ENCODE data around the gene DNHD1.

DNHD1 gene

DNA sequence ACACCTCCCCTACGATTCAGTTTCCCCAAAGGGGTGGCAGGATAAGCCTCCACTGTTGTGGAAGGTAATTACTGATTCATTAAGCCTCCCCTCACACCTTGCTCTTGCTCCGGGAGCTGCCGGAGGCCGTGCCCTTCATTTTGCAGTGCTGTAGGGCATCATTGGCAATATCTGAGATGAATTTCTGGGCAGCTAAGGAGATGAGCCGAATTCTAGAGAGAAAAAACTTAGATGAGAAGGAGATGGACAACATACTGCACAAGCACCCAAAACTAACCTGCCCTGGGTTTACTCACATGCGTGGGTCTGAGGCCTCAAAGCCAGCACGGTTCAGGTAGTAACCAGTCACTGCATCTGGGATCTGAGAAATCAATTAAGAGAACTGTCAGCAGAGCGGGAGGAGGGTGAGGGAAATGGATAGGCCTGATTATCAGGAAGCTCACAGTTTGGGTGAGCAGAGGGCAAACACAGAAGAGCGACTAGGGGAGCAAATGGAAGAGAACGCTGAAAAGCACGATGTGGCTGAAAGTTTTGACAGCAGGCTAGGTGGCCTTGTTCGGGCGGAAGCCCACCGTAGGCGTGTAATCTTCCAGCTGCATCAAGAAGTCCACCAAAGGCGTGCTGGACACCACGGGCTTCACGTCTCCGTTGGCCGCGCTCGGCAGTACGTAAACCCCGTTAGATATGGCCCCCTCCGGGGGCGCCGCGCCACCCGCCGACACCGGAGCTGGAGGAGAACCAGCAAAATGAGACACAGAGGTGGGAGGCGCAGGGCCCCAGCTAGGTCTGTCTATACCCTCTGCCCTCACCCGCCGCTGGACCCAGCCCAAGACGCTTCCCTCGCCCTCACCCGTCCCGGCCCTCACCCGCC, 114.2 kb downstream of the DNHD1 start:
- peak; percentile 22 for DNase-seq (ENCODE audit: low spot score)

DNA sequence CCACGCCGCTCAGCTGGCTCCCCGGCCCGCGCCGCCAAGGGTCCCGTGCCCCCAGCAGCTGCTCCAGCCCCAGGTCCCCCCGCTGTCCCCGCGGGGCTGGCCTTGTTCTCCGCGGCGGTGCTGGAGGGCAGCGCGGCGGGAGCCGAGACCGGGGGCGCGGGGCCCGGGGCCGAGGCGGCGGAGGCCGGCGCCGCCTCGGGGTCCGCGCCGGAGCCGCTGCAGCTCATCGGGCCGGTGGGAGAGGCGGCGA, 114.8 kb downstream of the DNHD1 start:
- no peak for DNase-seq (ENCODE audit: low spot score)

DNA sequence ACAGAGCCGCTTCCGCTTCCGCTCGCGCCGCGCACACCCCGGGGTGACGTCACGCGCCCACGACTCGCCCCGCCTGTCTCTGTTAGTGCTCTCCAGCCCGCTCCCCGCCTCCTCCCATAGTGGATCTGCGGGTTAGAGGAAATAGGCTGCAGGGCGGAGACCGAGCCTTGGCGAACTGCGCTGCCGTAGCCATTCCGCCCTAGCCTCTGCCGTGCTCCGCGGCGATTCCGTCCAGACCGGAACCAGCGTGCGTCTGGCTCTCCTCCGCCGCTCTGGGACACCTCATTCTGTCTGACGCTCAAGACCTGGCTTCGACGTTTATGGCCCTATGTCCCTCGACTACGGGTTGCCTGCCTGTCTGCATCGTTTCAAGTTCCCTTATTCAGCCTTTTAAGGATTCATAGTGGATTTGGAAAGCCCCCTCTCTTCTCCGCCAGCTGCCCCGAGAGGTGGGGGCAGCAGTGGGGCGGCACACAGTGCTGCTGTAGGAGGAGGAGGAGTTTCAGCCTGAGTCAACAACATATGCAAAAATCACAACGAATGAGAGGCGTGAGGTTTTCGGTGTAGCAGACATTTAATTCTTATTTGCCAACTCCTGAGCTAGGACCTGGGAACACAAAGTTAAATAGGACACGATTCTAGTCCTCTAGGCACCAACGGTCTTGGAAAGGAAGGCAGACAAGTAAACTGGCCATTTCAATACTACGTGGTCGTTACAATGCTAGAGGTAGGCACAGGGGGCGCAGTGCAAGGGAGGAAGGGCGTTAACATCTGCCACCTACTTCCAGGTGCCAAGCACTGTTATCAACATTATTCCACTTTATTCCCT, 115.3 kb downstream of the DNHD1 start, which contains the start of gene TAF10:
TSS of gene TAF10 (minus strand) at position 4 of the 829 bp plus-strand sequence. CDS start 27 bp downstream, outside the sequence.
- peak; percentile 96 for DNase-seq (ENCODE audit: low spot score)

DNA sequence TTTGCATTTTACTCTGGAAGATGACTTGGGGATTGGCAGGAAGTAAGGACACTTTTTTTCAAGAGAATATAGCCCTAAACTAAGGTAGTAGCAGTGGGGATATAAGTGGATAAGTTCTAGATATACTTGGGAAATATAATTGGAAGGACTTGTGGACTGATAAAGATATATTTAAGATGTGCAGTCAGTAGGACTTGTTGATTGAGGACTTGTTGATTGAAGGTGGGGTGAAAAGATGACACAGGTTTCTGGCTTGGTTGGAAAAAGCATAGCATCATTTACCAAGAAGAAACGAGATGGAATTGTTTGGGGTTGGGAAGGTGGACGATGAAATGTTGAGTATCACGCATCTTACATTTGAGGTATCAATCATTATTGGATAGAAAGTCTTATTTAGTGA, 116.4 kb downstream of the DNHD1 start:
- DNase-seq (ENCODE audit: low spot score) = no peak

DNA sequence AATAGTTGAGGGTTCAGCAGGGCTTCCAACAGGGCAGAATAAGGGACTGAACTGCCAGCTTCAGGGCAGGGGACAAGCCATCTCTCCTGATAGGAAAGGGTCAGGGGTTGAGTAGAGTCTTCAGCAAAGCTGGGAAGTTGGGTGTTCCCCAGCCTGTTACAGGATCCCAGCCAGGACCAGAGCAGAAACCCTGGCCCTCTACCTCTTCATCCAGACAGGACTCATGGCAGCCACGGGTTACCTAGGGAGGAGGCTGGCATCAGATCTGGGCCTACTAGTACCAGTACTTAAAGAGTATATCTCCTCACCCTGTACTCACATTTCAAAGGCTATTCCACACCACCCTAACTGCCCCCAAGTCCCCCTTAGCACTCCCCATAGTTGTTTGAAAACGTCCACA, 117.4 kb downstream of the DNHD1 start:
- DNase-seq (ENCODE audit: low spot score) = no peak

DNA sequence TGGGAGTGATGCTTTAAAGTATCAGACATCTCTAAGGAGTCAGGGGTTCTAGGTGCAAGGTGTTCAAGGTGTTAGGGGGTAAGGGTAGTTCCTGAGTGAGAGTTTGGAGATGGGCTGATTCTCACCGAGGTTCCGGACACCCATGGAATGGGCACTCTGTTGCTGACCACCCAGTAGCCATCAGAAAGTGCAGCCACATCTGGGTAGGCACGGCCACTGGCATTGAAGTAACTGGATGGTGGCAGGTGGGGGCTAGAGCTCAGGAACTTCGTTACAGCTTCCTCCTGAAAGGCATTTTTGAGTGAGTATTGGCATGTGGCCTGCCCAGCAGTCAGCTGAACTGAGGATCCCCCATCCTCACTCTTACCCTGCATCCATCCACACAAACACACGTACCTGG, 118.0 kb downstream of the DNHD1 start:
- DNase-seq (ENCODE audit: low spot score) = no peak

DNA sequence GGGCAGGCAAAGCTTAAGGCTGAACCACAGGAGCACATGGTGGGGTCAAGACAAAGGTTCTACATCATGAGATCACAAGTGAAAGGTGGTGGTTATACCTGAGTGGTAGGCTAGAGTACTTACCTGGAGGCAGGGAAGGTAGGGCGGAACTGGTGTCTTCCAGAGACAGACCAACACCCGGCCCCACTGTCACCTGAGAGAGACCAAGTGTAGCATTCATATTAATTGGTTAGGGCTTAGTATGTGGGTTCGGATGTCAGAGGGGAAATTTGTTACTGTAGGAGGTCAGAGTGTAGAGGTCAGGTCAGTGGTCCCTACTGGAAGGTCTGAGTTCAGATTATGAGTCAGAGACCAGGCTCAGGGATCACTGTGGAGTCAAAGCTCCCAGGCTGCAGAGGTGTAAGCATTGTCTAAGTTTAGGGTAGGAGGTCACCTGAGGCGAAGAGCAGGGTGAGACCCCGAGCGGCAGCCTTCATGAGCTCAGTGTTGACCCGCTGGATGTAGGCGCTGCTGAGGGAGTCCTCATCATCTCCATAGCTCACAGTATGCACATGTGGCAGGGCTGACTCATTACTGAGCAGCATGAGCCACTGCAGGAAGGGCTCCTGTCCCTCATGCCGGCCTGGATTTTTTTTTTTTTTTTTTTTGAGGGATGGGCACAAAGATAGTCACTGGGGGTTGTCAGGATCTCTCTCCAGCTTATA, 119.0 kb downstream of the DNHD1 start:
- no peak for DNase-seq (ENCODE audit: low spot score)

DNA sequence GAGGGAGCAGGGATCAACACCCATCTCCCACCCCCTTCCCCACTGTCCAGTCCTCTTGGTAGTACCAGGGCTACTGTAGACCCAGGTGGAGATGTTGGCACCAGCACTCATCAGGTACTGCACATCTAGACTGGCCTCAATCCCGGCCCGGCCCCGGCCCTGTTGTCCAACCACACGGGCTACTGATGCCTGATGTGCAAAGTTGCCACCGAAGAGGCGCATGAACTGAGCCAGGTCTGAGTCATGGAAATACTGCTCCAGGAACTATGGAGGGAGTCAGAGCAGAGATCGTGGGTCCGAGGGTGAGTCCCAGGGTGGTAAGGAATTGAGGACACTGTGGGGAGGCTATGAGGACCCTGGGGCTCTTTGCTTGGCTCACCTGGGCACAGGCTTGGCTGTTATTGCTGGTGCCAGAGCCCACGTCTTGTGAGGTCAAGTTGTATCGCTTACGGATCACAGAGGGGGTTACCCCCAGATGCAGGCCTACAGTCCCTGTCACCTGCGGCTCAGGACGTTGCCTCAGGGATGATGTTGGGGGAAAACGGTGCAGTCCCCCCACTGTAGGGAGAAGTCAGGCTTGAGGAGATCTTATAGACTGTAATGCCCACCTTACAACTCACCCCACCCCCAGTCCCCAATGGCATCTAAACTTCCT, 119.6 kb downstream of the DNHD1 start:
- no peak for DNase-seq (ENCODE audit: low spot score)

DNA sequence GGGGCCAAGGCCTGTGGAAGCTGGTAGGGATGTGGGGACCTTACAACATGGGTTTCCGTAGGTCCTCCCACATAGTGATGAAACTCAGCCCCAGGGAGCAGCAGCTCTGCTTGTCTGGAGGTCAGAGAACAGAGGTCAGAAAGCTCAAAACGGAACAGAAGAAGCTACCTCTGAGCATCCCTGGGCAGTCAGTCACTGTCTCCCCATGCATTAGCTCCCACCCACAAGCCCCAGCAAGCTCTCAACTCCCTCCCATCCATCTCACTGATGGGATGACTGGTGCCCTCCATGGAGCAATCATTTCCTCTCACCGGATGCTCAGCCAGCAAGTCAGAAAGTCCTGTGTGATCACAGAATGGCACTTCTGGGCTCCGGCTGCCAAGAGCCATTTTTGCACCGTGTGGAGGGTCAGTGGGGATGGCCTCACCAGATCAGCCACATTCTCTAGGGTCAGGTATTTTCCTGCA, 120.3 kb downstream of the DNHD1 start:
- no peak for DNase-seq (ENCODE audit: low spot score)

DNA sequence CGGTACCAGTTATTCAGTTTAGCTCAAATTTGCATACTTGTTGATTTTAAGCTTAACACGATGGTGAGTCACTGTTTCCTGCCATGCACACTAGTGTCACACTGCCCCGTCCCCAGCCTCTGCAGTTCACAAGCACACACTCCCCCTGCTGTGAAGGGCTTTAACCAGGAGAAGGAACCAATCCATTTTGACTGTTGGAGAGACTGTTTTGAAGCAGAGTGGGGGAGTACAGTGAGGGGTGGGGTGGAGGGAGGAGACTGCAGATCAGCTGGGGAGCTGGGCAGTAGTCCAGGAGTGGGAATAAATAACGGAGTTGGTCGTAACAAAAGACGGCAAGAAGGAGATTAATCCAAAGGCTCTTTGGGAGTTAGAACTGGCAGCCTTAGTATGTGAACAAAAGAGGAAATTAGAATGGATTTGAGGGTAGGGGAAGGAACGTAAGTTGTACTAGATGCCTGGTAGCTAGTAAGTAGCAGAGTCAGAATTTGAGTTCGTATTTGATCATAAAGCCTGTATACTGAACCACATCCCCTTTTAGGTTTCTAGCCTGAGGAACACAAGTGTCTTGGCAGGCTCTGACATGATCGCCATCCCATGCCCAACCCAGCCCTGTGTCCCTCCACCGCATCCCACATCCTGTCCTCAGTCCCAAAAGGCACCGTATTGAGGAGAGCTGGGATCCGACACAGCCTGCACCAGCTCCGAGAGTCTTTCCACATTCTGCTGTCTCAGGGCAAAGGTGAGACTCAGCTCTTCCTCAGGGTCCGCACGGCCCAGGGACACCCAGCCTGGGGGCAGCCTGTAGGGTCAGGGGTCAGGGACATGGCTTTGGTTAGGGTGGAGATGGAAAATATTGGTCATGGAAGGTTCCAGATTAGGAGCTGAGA, 121.3 kb downstream of the DNHD1 start:
- DNase-seq (ENCODE audit: low spot score) = peak; percentile 33

DNA sequence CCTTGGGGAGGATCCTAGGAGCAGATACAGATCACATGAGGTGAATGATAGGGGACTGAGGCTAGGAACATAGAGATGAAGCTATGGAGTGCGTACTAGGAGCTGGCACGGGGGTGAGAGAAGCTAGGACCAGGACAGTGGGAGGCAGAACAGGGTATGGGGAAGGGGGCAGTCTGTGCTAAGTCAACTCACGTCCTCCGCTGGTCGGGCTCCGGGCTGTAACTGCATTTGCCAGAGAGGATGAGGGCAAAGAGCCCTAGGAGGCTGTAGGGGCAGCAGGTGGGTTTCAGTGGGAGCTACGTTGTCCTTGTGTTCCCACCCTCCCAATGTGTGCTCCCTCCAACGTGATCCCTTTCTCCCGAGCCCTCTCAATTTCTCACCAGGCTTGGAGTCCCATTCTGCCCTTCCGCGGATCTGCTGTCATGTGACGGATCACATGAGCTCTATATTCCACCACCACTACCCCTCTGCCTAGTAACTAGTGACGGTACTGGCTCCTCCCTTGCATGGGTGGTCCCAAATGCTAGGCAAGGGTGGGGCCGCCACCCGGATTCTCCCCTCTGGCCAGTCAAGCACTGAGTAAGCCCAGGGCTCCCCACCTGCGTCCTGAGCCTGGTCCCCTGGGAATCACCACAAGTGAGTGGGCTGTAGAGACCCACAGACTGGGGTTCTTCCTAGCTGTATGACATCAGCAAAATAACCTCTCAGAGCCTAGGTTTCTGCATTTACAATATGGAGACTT, 122.1 kb downstream of the DNHD1 start, which contains the start of gene TPP1:
TSS of gene TPP1 (minus strand) at position 419 of the 742 bp plus-strand sequence. CDS start at position 397, 22 bp downstream.
- peak; percentile 99 for DNase-seq (ENCODE audit: low spot score)

DNA sequence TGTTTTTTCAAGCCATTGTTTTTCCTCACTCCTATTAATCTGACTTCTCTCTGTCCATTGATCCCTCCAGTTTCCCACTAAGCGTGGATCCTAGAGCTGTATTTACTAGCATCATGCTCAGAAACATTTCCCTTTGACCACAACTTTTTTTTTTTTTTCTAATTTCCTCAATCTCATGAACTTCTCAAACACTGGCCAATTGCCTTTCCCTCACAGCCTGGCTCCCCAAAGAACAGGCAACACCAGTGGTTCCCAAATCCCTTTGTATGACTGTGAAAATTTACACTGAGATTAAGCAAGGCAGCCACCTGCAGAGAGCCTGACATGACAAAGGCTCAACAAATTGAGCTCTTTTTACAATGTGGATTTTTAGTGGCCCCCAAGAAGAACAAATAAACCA, 123.6 kb downstream of the DNHD1 start:
- DNase-seq (ENCODE audit: low spot score) = no peak

Measured in cerebellar cortex (tissue), 1 donor.